ENCODE results near the gene SUSD3.
A peak's percentile ranks its signal among the peaks of the same experiment; 100 is the strongest.

SUSD3 gene

GRCh38 chr9:93040409-93040808 is 18.1 kb upstream of the SUSD3 start:
- Histone ChIP-seq H3K27me3 (no peaks in the 10 kb centered on the region), H3K27ac (peak overlapping the region in 3 of 11 experiments; percentile 5 to 26 (median 15); a peak in 3 of 22 replicates)

DNA sequence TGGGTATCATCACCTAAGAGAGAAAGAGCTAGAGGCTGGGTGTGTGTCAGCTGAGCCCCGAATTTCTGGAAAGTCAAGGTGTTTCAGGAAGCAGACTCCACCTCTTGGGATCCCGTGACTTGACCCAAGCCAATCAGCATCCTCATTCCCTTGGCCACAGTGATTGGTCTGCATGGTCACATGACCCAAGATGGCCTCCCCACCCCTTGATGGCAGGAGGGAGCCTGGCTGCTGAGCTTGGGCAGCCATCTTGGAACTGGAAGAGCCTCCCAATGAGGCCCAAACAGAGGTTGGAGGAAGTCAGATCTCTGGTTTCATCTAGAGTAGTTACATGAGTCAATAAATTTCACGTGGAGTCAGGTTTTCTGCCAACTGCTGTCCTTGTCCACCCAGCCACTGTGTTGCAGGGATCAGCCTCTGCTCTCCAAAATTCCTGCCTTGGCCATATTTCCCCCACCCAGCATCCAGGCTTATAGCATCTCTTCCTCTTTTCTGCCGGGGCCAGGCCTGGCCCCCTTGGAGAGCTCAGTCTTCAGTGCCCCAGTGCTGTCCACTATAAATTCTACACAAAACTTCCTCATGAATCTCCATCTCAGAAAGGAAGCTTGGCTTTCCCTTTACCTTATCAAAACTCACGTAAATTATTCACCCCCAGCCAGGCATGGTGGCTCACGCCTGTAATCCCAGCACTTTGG is 17.2 kb upstream of the SUSD3 start:
- Histone ChIP-seq H3K27me3 (no peaks in the 10 kb centered on the region), H3K9me3 (replicated peaks in 1 of 11) (peaks cover 0 to 8% (median 6%) of the 10 kb centered on the region in 11 experiments; a peak in 14 of 22 replicates), H3K36me3 (peaks cover 0 to 7% (median 0%) of the 10 kb centered on the region in 11 experiments; a peak in 5 of 22 replicates), H3K4me2 (peak overlapping the region in 8 of 11 experiments; percentile 7 to 99 (median 62); a peak in 6 of 22 replicates), H3K27ac (peak overlapping the region in 3 of 11 experiments; percentile 15 to 34 (median 21); a peak in 4 of 22 replicates), H3K9ac (no peak overlapping the region), H3K4me1 (peaks cover 52 to 85% (median 69%) of the 10 kb centered on the region in 10 experiments), H3K4me3 (no peak overlapping the region), H4K20me1 (peaks cover 0 to 34% (median 15%) of the 10 kb centered on the region in 11 experiments; a peak in 13 of 22 replicates)
- TF ChIP-seq Cebpa-rat (IDR thresholded peaks at IDR 0.05): no peak

More at GRCh38 chr9:93040409-93040808, 18.1 kb upstream of the SUSD3 start:
- no peak for TF ChIP-seq Cebpa-rat (IDR thresholded peaks at IDR 0.05)
- H3K36me3 ChIP-seq: peaks cover 0 to 15% (median 8%) of the 10 kb centered on the region in 11 experiments; a peak in 17 of 22 replicates
- H4K20me1 ChIP-seq: peaks cover 0 to 43% (median 16%) of the 10 kb centered on the region in 11 experiments; a peak in 16 of 22 replicates
- H3K9me3 ChIP-seq (replicated peaks in 1 of 11): peaks cover 0 to under 1% (median 0%) of the 10 kb centered on the region in 11 experiments; a peak in 4 of 22 replicates
- peak overlapping the region in 10 of 11 experiments; percentile 38 to 99 (median 91); a peak in 17 of 22 replicates for H3K4me2 ChIP-seq
- peaks cover 60 to 88% (median 74%) of the 10 kb centered on the region in 10 experiments for H3K4me1 ChIP-seq
- H3K9ac ChIP-seq: 0 out of 22 replicates have a peak overlapping the region, but pooled peaks of 1 of the 11 experiments have one; percentile 2
- no peak overlapping the region for H3K4me3 ChIP-seq

GRCh38 chr9:93043122-93043521 is 15.4 kb upstream of the SUSD3 start:
- Histone ChIP-seq H3K9me3 (replicated peaks in 1 of 11) (peaks cover 0 to 14% (median 6%) of the 10 kb centered on the region in 11 experiments; a peak in 14 of 22 replicates), H3K9ac (no peak overlapping the region), H4K20me1 (peaks cover 0 to 16% (median 0%) of the 10 kb centered on the region in 11 experiments; a peak in 6 of 22 replicates), H3K27me3 (no peaks in the 10 kb centered on the region), H3K27ac (peak overlapping the region in 1 of 11 experiments; percentile 19; a peak in 3 of 22 replicates), H3K4me2 (peak overlapping the region in 7 of 11 experiments; percentile 3 to 34 (median 11); a peak in 7 of 22 replicates), H3K36me3 (no peaks in the 10 kb centered on the region), H3K4me3 (no peak overlapping the region), H3K4me1 (peaks cover 33 to 67% (median 50%) of the 10 kb centered on the region in 10 experiments)
- TF ChIP-seq Cebpa-rat (IDR thresholded peaks at IDR 0.05): no peak

GRCh38 chr9:93045521-93045920 is 13.0 kb upstream of the SUSD3 start:
- Histone ChIP-seq H3K27me3 (no peaks in the 10 kb centered on the region), H3K4me1 (peaks cover 19 to 49% (median 35%) of the 10 kb centered on the region in 10 experiments), H3K36me3 (no peaks in the 10 kb centered on the region), H3K9ac (no peak overlapping the region), H3K4me3 (no peak overlapping the region), H3K27ac (0 out of 22 replicates have a peak overlapping the region, but pooled peaks of 1 of the 11 experiments have one; percentile 37), H3K4me2 (peak overlapping the region in 5 of 11 experiments; percentile 11 to 39 (median 35); a peak in 6 of 22 replicates), H4K20me1 (no peaks in the 10 kb centered on the region), H3K9me3 (replicated peaks in 1 of 11) (peaks cover 0 to 14% (median 6%) of the 10 kb centered on the region in 11 experiments; a peak in 14 of 22 replicates)
- no peak for TF ChIP-seq Cebpa-rat (IDR thresholded peaks at IDR 0.05)

GRCh38 chr9:93048566-93049448 is 9.7 kb upstream of the SUSD3 start:
- Histone ChIP-seq H3K9ac (no peak overlapping the region), H3K36me3 (no peaks in the 10 kb centered on the region), H3K9me3 (replicated peaks in 1 of 11) (peaks cover 0 to 14% (median 6%) of the 10 kb centered on the region in 11 experiments; a peak in 14 of 22 replicates), H3K27me3 (no peaks in the 10 kb centered on the region), H3K4me3 (no peak overlapping the region), H3K4me2 (peak overlapping the region in 9 of 11 experiments; percentile 12 to 45 (median 23); a peak in 11 of 22 replicates), H4K20me1 (no peaks in the 10 kb centered on the region), H3K4me1 (peaks cover 21 to 42% (median 27%) of the 10 kb centered on the region in 10 experiments), H3K27ac (no peak overlapping the region)
- no peak for TF ChIP-seq Cebpa-rat (IDR thresholded peaks at IDR 0.05)

DNA sequence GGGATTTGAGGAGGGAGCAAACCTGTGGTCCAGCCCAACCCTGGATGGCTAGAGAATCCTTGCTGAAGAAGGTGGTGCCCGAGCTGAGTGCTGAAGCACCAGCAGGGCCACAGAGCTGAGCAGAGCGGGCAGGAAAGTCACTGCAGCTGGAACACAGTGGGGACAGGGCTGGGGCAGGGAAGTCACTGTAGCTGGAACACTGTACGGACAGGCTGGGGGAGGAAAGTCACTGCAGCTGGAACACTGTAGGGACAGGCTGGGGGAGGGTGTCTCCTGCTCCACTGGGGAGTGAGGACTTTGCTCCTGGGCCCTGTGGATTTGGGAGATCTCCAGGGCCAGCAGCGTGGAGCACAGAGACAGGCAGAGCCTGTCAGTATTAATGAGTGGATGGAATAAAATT is 9.0 kb upstream of the SUSD3 start:
- Histone ChIP-seq H3K27ac (no peak overlapping the region), H3K9ac (no peak overlapping the region), H4K20me1 (no peaks in the 10 kb centered on the region), H3K36me3 (no peaks in the 10 kb centered on the region), H3K4me1 (peaks cover 26 to 47% (median 32%) of the 10 kb centered on the region in 10 experiments), H3K9me3 (replicated peaks in 1 of 11) (peaks cover 0 to 14% (median 6%) of the 10 kb centered on the region in 11 experiments; a peak in 14 of 22 replicates), H3K27me3 (no peaks in the 10 kb centered on the region), H3K4me3 (no peak overlapping the region), H3K4me2 (peak overlapping the region in 1 of 11 experiments; percentile 45; a peak in 3 of 22 replicates)
- TF ChIP-seq Cebpa-rat (IDR thresholded peaks at IDR 0.05): no peak

DNA sequence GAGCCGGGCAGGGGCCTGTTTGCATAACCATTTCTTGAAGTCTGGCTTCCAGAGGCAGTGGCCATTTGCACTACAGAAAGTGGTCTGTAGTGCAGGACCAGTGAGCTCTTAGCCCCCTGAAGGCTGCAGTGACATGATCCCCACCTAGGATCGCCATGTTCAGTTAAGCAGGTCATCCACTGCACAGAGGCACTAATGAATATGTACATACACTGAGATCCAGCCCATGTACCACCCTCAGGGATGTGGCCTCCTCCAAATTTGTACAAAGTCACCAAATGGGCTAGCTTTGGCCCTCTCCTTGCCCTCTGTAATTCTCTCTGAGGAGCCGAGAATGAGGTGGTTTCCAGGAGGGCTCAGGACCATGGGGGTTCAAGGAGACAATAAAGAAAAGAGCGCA is 8.3 kb upstream of the SUSD3 start:
- Histone ChIP-seq H3K27ac (no peak overlapping the region), H3K4me3 (no peak overlapping the region)

DNA sequence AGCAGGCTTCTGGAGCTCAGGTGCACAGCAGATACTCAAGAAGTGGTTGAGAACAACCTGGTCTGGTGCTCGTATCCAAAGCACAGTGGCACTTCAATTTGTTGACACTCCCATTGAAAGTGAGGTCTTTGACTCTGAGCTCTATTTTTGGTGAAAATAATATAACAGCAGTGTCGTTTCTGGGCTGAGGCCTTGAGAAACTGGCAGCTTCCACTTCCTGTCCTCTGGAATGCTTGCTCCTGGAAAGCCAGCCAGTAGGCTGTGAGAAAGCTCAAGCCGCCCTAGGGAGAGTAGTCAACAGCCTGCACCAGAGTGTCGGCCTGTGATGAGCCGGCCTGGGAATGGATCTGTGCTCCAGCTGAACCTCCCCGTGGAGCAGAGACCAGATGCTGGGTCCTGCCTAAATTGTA is 6.8 kb upstream of the SUSD3 start:
- Histone ChIP-seq H3K4me2 (no peak overlapping the region), H3K4me1 (peaks cover 40 to 55% (median 47%) of the 10 kb centered on the region in 10 experiments), H3K9me3 (replicated peaks in 1 of 11) (peaks cover 0 to 4% (median 0%) of the 10 kb centered on the region in 11 experiments; a peak in 1 of 22 replicates), H3K27ac (no peak overlapping the region), H3K27me3 (no peaks in the 10 kb centered on the region), H3K9ac (no peak overlapping the region), H3K4me3 (no peak overlapping the region), H3K36me3 (no peaks in the 10 kb centered on the region), H4K20me1 (no peaks in the 10 kb centered on the region; a peak in 1 of 22 replicates)
- TF ChIP-seq Cebpa-rat (IDR thresholded peaks at IDR 0.05): no peak

More for the DNA sequence above, 8.3 kb upstream of the SUSD3 start:
- Histone ChIP-seq H4K20me1 (no peaks in the 10 kb centered on the region; a peak in 1 of 22 replicates), H3K4me1 (peaks cover 32 to 52% (median 37%) of the 10 kb centered on the region in 10 experiments), H3K27me3 (no peaks in the 10 kb centered on the region), H3K4me2 (no peak overlapping the region), H3K9ac (no peak overlapping the region), H3K36me3 (no peaks in the 10 kb centered on the region), H3K9me3 (replicated peaks in 1 of 11) (peaks cover 0 to 14% (median 6%) of the 10 kb centered on the region in 11 experiments; a peak in 14 of 22 replicates)
- no peak for TF ChIP-seq Cebpa-rat (IDR thresholded peaks at IDR 0.05)

Data from BLaER1 treated with 17β-estradiol and CSF1 and Interleukin-3, amounts not matched to agents 10 nM and 100 nM (cell line).